ENCODE measurements around the gene KRT8.

The KRT8 gene

DNA sequence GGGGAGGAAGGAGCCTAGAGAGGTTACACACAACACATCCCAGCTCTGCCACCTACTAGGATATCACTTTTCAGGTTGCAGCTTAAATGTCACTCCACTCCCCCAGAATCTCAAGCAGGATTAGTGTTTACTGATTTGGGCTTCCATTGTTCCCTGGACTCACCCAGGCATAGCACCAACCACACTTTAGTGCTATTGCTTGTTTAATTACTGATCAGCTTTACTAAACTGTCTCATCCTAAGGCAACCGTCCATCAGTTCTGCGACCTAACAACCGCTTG lies 38.0 kb upstream of the KRT8 start:
- H3K4me1 Mint-ChIP-seq (ENCODE audit: low read depth), result peaks cover 1% of the 10 kb centered on the region
- DNase-seq, result no peak
- H3K9me3 Mint-ChIP-seq, result peaks cover 2% of the 10 kb centered on the region
- no peak overlapping the region for H3K4me3 Mint-ChIP-seq
- no peak overlapping the region for H3K27ac Mint-ChIP-seq
- H3K36me3 Mint-ChIP-seq (ENCODE audit: low read depth), result no peaks in the 10 kb centered on the region
- peaks cover 13% of the 10 kb centered on the region for H3K27me3 Mint-ChIP-seq

- Mint-ChIP-seq H3K27ac (no peak overlapping the region), H3K9me3 (peaks cover 2% of the 10 kb centered on the region), H3K4me1 (ENCODE audit: low read depth) (no peaks in the 10 kb centered on the region), H3K4me3 (no peak overlapping the region), H3K36me3 (ENCODE audit: low read depth) (no peaks in the 10 kb centered on the region), H3K27me3 (peaks cover 13% of the 10 kb centered on the region)
- no peak for DNase-seq
Measured at GRCh38 chr12:52942066-52942900, 37.4 kb upstream of the KRT8 start.

- no peak overlapping the region for H3K4me3 Mint-ChIP-seq
Measured at GRCh38 chr12:52929538-52929937, 24.7 kb upstream of the KRT8 start.

GRCh38 chr12:52927964-52928363 lies 23.1 kb upstream of the KRT8 start:
- Mint-ChIP-seq H3K36me3 (ENCODE audit: low read depth) (no peaks in the 10 kb centered on the region), H3K27ac (no peak overlapping the region), H3K4me1 (ENCODE audit: low read depth) (no peaks in the 10 kb centered on the region), H3K9me3 (no peaks in the 10 kb centered on the region), H3K4me3 (no peak overlapping the region), H3K27me3 (no peaks in the 10 kb centered on the region)
- DNase-seq, result no peak

More at GRCh38 chr12:52929538-52929937, 24.7 kb upstream of the KRT8 start:
- Mint-ChIP-seq H3K4me1 (ENCODE audit: low read depth) (no peaks in the 10 kb centered on the region), H3K9me3 (no peaks in the 10 kb centered on the region), H3K27ac (no peak overlapping the region), H3K36me3 (ENCODE audit: low read depth) (no peaks in the 10 kb centered on the region), H3K27me3 (no peaks in the 10 kb centered on the region)
- no peak for DNase-seq

DNA sequence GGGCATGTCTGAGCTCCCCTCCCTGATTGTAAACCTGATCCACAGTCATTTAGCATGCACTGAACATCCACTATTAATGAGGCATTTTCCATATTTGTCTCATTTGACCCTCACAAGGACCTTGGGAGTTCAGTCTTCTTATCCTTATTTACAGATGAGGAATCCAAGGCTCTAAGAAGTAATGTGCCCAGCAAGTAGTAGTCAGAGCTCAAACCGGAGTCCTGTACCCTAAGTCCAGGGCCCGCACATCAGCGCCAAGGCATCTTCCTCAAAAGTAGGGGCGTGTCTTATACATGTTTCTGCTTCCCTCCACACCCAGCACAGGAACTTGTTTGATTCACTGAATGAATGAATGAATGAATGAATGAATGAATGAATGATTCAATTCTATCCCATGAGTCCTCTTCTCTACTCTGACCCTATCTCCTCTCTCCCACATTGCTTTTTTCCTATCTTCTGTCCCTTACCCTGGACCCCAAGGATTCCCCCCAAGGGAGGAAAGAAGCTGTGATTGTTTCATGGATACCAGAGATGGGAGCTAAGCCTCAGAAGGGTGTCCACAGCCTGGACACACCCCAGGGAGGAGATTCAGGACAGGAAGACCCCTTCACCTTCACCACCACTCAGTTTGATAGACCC lies 21.8 kb upstream of the KRT8 start:
- no peaks in the 10 kb centered on the region for H3K27me3 Mint-ChIP-seq
- no peaks in the 10 kb centered on the region for H3K36me3 Mint-ChIP-seq (ENCODE audit: low read depth)
- DNase-seq, result no peak
- H3K27ac Mint-ChIP-seq, result no peak overlapping the region
- H3K4me1 Mint-ChIP-seq (ENCODE audit: low read depth), result no peaks in the 10 kb centered on the region
- no peaks in the 10 kb centered on the region for H3K9me3 Mint-ChIP-seq
- no peak overlapping the region for H3K4me3 Mint-ChIP-seq

- DNase-seq, result no peak
- Mint-ChIP-seq H3K4me3 (no peak overlapping the region), H3K9me3 (no peaks in the 10 kb centered on the region), H3K27ac (no peak overlapping the region), H3K4me1 (ENCODE audit: low read depth) (no peaks in the 10 kb centered on the region), H3K27me3 (no peaks in the 10 kb centered on the region), H3K36me3 (ENCODE audit: low read depth) (no peaks in the 10 kb centered on the region)
Measured at GRCh38 chr12:52925717-52926595, 21.1 kb upstream of the KRT8 start.

GRCh38 chr12:52924764-52925716 lies 20.2 kb upstream of the KRT8 start:
- no peaks in the 10 kb centered on the region for H3K36me3 Mint-ChIP-seq (ENCODE audit: low read depth)
- H3K9me3 Mint-ChIP-seq, result no peaks in the 10 kb centered on the region
- H3K4me3 Mint-ChIP-seq, result no peak overlapping the region
- H3K27ac Mint-ChIP-seq, result no peak overlapping the region
- DNase-seq, result no peak
- no peaks in the 10 kb centered on the region for H3K27me3 Mint-ChIP-seq
- no peaks in the 10 kb centered on the region for H3K4me1 Mint-ChIP-seq (ENCODE audit: low read depth)

- no peaks in the 10 kb centered on the region for H3K36me3 Mint-ChIP-seq (ENCODE audit: low read depth)
- H3K4me1 Mint-ChIP-seq (ENCODE audit: low read depth), result no peaks in the 10 kb centered on the region
- no peak for DNase-seq
- H3K9me3 Mint-ChIP-seq, result no peaks in the 10 kb centered on the region
- no peak overlapping the region for H3K4me3 Mint-ChIP-seq
- H3K27ac Mint-ChIP-seq, result no peak overlapping the region
- no peaks in the 10 kb centered on the region for H3K27me3 Mint-ChIP-seq
Measured at GRCh38 chr12:52921488-52922165, 16.8 kb upstream of the KRT8 start.

- H3K9me3 Mint-ChIP-seq, result no peaks in the 10 kb centered on the region
- H3K27ac Mint-ChIP-seq, result no peak overlapping the region
- H3K4me1 Mint-ChIP-seq (ENCODE audit: low read depth), result no peaks in the 10 kb centered on the region
- H3K4me3 Mint-ChIP-seq, result no peak overlapping the region
- H3K36me3 Mint-ChIP-seq (ENCODE audit: low read depth), result no peaks in the 10 kb centered on the region
- no peaks in the 10 kb centered on the region for H3K27me3 Mint-ChIP-seq
- no peak for DNase-seq
Measured at GRCh38 chr12:52920937-52921336, 16.1 kb upstream of the KRT8 start.

- Mint-ChIP-seq H3K36me3 (ENCODE audit: low read depth) (no peaks in the 10 kb centered on the region), H3K4me3 (no peak overlapping the region), H3K9me3 (no peaks in the 10 kb centered on the region), H3K27me3 (no peaks in the 10 kb centered on the region), H3K4me1 (ENCODE audit: low read depth) (no peaks in the 10 kb centered on the region), H3K27ac (no peak overlapping the region)
- no peak for DNase-seq
Measured at GRCh38 chr12:52918784-52919183, 13.9 kb upstream of the KRT8 start.

DNA sequence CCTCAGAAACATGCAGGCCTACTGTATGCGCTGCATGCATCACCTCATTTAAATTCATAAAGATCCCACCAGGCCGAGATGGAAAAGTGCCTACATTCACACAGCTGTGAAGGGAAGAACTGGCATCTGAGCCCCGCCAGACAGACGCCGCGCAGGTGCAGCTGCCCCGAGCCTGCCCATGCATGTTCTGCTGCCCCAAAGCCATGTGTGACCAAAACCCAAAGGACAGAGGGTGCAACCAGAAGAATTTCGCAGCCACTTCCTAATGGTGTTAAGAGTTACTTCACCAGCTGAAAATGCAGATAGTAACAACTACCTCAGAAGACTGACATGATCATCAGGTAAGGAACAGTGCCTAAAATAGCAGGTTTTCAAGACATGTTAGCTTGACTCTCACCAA lies 13.5 kb upstream of the KRT8 start:
- no peaks in the 10 kb centered on the region for H3K27me3 Mint-ChIP-seq
- H3K27ac Mint-ChIP-seq, result no peak overlapping the region
- no peaks in the 10 kb centered on the region for H3K36me3 Mint-ChIP-seq (ENCODE audit: low read depth)
- no peaks in the 10 kb centered on the region for H3K9me3 Mint-ChIP-seq
- H3K4me3 Mint-ChIP-seq, result no peak overlapping the region
- DNase-seq, result no peak
- H3K4me1 Mint-ChIP-seq (ENCODE audit: low read depth), result no peaks in the 10 kb centered on the region

- DNase-seq, result no peak
- Mint-ChIP-seq H3K36me3 (ENCODE audit: low read depth) (no peaks in the 10 kb centered on the region), H3K27ac (no peak overlapping the region), H3K4me3 (no peak overlapping the region), H3K9me3 (no peaks in the 10 kb centered on the region), H3K4me1 (ENCODE audit: low read depth) (no peaks in the 10 kb centered on the region), H3K27me3 (no peaks in the 10 kb centered on the region)
Measured at GRCh38 chr12:52917800-52918199, 12.9 kb upstream of the KRT8 start.

DNA sequence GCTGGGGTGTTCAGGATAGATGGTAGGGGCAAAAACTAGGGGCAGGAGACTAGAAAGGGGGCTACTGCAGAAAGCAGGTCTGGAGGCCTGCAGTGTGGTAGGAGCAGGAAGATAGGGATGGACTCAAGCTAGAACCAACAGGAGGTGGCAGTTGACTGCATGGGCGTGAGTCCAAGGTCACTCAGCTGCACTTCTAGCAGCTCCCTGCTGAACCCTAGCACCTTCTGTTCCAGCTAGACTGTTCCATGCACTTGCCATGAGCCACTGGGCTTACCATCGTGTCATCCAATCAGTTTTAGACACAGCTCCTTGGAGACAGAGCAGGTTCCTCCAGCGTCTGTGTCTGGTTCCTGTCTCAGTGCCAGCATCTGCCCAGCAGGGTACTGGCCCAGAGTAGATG lies 11.3 kb upstream of the KRT8 start:
- Mint-ChIP-seq H3K27ac (no peak overlapping the region), H3K4me3 (no peak overlapping the region), H3K36me3 (ENCODE audit: low read depth) (no peaks in the 10 kb centered on the region), H3K4me1 (ENCODE audit: low read depth) (no peaks in the 10 kb centered on the region), H3K9me3 (no peaks in the 10 kb centered on the region), H3K27me3 (no peaks in the 10 kb centered on the region)
- no peak for DNase-seq

DNA sequence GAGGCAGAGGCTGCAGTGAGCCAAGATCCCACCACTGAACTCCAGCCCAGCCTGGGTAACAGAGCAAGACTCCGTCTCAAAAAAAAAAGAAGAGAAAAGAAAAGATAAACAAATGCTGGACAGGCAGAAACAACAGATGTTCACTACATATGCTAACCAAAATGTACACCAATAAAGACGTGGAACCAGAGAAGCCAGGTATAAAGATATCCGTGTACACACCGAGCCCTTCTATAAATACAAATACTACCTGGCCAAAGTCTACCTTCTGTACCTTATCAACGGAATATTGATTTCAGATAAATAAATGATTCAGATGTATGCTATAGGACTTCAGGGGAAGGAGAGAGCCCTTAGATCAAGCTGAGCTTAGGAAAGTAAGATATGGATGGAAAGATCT lies 10.8 kb upstream of the KRT8 start:
- H3K27ac Mint-ChIP-seq, result no peak overlapping the region
- H3K27me3 Mint-ChIP-seq, result no peaks in the 10 kb centered on the region
- no peaks in the 10 kb centered on the region for H3K9me3 Mint-ChIP-seq
- no peaks in the 10 kb centered on the region for H3K36me3 Mint-ChIP-seq (ENCODE audit: low read depth)
- DNase-seq, result no peak
- H3K4me1 Mint-ChIP-seq (ENCODE audit: low read depth), result no peaks in the 10 kb centered on the region
- H3K4me3 Mint-ChIP-seq, result no peak overlapping the region

All from activated T-cell treated with anti-CD3 and anti-CD28 coated beads, Interleukin-2, amount 50 U/mL, for 24 hours (primary cell).